ENCODE results near the gene DLK1.

- TF ChIP-seq CTCF (IDR thresholded peaks at IDR 0.05) (no peak), POLR2A (IDR thresholded peaks at IDR 0.05) (no peak)
Measured at GRCh38 chr14:100719976-100720520, 6.6 kb upstream of the DLK1 start.

All from vagina (tissue), 2 donors.